Stimulated activated CD4-positive, alpha-beta T cell treated with anti-CD3 and anti-CD28 coated beads, Interleukin-4, amount 100 ng/mL, for 24 hours (primary cell): ENCODE results near the gene LLGL1.
A peak's percentile ranks its signal among the peaks of the same experiment; 100 is the strongest.

Experiments
- DNase-seq: peaks from one replicate; pipeline ENCODE4 v3.0.0-alpha.2; 2020

The LLGL1 gene

DNA sequence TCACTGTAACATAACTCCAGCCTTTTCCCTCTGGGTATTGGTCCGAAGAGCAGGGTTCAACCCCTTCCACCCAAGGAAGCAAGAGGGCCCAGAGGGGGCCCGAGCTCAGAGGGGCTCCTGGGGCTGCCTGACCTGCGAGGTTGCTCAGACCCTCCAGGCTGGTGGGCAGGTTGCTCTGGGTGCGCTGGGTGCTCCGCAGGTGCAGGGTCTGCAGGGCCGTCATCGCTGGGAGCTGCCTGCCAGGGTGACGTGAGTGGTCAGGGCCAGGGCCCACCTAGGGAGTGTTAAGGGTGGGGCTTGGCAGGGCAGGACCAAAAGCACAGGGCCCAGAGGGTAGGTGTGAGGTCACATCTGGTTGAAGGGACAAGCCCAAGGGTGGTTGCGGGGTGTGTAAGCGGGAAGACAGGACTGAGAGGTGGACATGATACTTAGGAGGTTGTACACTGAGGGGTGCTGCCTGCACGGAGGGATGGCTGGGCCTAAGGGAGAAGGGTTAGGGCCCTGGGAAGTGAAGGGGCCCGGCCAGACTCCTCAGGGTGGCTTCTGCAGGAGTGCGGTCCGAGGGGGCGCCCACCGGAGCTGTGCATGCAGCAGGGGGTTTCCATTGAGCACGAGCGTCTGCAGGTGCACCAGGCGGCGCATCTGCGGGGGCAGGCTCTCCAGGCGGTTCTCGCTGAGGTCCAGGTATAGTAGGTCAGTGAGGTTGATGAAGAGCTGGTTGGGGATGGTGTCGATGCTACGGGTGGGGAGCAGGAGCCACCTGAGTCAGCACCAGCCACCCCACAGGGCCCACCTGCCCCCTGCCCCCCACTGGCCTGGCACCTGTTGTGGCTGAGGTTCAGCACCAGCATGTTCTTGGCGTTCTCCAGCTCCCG lies 28.7 kb downstream of the LLGL1 start:
- DNase-seq = no peak

DNA sequence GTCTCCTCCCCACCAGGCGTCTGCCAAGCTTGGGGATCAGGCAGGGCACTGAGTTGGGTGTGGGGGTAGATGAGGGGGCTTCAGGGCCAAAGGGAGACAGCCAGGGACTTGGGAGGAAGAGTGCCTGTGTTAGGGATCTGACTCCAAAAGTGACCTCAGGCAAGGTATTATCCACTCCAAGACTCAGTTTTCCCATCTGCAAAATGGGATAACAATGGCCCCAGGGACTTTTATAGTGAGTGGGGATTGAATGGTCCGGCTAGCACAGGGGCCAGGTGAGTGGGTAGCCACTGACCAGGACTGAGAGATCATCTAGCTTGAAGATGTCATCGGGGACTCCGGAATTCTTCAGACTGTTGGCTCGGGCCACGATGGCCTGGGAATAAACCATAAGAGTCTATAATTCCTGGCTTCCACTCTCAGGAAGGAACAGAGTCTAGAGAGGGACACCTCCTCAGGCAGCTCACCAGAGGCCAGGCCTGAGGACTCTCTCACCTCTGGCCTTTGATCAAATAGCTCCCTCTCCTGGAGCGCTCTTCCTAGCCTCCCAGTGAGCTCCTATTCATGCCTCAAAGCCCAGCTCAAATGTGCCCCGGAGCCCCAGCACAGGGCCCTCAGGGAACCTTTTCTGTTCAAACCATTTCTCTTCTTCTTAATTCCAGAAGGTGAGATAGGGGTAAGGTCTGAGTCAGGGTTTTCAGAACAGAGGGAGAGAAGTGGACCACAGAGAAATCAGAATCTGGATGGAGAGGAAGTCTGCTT lies 29.6 kb downstream of the LLGL1 start:
- no peak for DNase-seq

DNA sequence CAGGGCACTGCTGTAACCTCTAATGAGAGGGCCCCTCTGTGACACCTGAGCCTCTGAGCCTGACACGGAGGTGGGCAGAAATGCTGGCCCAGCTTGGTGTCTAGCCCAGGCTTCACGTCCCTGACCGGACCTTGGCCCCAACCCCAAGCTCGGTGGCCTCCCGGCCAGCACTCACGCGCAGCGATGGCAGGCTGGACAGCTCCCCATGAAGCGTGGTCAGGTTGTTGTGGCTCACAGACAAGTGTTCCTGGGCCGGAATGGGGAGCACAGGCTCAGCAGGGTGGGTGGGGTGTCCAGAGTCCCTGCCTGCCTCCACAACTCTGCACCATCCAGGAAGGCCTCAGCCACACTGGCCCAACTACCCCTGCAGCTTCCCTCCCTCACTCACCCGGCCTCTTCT lies 30.9 kb downstream of the LLGL1 start:
- DNase-seq = no peak

DNA sequence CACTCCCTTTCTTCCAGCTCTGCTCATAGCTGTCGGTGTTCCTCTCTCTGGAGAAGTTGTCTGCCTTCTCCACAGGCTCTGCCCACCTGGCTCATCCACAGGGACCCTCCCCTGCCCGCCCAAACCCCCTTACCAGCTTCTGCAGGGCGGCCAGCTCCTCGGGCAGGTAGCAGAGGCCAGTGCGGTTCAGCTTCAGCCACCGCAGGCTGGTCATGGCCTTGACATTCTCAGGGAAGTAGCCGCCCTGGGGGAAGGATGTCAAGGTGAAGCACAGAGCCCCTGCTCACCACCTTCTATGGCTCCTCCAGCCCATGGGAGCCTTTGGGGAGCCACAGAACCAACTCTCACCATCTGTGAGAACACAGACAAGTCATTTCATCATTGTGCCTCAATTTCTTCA lies 31.3 kb downstream of the LLGL1 start:
- DNase-seq = no peak

- DNase-seq = no peak
Measured at GRCh38 chr17:18257268-18257981, 32.0 kb downstream of the LLGL1 start.

DNA sequence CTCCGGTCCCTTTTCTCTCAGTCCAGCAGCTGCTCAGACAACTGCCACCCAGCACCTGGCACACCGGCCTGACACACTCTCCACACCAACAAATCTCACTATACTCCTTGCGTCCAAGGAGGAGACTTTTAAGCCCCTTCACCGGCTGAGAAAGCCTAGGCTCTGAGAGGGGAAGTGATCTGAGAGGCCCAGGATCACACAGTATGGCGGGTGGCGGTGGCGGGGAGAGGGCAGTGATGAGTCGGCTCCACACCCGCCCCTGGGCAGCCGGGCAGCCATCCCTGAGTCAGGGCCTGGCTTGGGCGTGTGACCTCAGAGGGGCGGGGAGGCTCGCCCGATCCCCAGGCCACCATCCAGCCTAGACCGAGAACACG lies 32.5 kb downstream of the LLGL1 start:
- peak; percentile 51 for DNase-seq

- DNase-seq = peak; percentile 53
Measured at GRCh38 chr17:18258356-18259038, 33.1 kb downstream of the LLGL1 start, which contains the start of gene FLII. FLII (minus strand) TSS chr17:18258738; CDS start chr17:18258690, 48 bp downstream.

GRCh38 chr17:18259621-18260331 lies 34.3 kb downstream of the LLGL1 start:
- DNase-seq = no peak

GRCh38 chr17:18260332-18261145 lies 35.1 kb downstream of the LLGL1 start, which contains the start of gene MIEF2:
MIEF2 (plus strand) TSS chr17:18260662; CDS start chr17:18262721, 2,059 bp downstream.
- peak; percentile 95 for DNase-seq

DNA sequence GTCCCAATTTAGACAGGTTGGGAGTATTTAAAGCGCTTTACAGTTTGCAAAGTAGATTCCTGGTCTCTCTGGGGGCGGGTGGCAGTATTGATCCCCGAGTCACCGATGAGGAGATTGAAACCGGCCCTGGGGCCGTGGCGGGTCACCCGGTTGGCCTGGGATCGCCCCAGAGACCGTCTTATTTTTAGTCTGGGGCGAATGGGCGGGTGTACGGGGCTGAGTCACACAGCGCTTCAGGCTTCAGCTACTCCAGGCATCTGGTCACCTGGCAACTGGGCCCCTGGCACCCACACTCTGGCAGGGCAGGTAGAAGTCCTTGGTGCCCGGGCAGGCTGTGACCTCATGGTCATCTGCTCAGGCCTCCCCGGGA lies 35.7 kb downstream of the LLGL1 start:
- DNase-seq = peak; percentile 41

GRCh38 chr17:18261659-18262058 lies 36.2 kb downstream of the LLGL1 start:
- no peak for DNase-seq

- no peak for DNase-seq
Measured at GRCh38 chr17:18262111-18262510, 36.7 kb downstream of the LLGL1 start.

GRCh38 chr17:18262641-18263040 lies 37.2 kb downstream of the LLGL1 start:
- DNase-seq = no peak

DNA sequence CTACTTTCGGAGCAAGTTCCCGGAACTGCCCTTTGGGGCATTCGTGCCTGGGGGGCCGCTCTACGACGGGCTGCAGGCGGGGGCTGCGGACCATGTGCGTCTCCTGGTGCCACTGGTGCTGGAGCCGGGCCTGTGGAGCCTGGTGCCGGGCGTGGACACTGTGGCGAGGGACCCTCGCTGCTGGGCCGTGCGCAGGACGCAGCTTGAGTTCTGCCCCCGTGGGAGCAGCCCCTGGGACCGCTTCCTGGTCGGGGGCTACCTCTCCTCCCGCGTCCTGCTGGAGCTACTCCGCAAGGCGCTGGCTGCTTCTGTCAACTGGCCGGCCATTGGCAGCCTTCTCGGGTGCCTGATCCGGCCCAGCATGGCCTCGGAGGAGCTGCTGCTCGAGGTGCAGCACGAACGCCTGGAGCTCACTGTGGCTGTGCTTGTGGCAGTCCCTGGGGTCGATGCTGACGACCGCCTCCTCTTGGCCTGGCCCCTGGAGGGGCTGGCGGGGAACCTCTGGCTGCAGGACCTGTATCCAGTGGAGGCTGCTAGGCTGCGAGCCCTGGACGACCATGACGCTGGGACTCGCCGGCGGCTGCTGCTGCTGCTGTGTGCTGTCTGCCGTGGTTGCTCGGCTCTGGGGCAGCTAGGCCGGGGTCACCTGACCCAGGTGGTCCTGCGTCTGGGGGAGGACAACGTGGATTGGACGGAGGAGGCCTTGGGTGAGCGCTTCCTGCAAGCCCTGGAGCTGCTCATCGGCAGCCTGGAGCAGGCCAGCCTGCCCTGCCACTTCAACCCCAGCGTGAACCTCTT lies 38.6 kb downstream of the LLGL1 start:
- DNase-seq = no peak

- DNase-seq = no peak
Measured at GRCh38 chr17:18267366-18267765, 41.9 kb downstream of the LLGL1 start.

DNA sequence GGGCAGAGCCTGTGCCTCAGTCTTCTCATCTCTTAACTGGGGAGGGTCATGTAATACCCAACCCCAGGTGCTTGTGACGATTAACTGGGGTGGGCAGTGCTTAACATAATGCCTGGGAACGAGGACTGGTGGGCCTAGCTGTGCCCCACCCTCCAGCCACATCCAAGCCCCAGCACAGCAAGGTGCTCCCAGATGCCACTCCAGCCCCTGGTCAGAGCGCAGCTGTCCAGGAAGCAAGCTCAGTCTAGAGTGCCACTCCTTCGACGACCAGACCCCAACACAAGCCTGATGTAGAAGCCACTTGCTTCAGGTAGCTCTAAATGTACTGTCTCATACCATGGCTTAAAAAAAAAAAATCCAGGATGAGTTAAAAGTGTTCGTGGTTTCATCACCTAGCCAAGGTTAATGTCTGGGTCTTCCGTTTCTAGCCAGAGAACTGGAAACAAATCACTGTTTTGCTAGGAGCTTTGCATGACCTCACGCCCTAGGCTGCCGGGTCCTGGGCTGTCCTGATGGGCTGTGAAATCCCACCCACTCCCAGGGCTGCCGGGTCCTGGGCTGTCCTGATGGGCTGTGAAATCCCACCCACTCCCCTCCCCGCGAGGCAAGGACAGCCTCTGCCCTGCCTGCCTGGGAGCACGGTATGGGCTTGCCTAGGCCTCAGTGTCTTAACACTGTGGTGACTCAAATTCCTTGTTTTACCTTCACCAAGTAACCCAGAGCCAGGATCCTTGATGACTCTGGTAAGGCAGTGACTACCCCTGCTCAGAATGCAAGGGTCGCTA lies 42.7 kb downstream of the LLGL1 start:
- DNase-seq = no peak

GRCh38 chr17:18270046-18270931 lies 44.9 kb downstream of the LLGL1 start:
- DNase-seq = no peak

DNA sequence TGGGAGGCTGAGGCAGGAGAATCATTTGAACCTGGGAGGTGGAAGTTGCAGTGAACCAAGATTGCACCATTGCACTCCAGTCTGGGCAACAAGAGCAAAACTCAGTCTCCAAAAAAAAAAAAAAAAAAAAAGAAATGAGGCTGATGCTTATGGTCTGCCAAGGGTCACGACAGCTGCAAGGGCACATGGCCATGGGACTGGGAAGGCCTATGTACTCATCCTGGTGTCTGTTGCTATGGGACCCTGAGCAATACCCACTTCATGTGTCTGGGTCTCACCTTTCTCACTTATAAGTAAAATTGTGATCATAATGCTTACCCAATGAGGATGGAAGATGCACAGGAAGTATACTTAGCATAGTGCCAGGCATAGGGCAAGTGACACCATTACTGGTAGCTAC lies 51.6 kb downstream of the LLGL1 start:
- no peak for DNase-seq
